ENCODE data around the gene EIF4E1B. TPM values are rescaled to one million over a fixed set of nuclear protein-coding genes. Genes with fewer than 3 reads are reported as not detected.

The EIF4E1B gene
- total and polyA plus RNA-seq, 2 experiments from 2014 or later = 0.17 TPM; not detected in 1

DNA sequence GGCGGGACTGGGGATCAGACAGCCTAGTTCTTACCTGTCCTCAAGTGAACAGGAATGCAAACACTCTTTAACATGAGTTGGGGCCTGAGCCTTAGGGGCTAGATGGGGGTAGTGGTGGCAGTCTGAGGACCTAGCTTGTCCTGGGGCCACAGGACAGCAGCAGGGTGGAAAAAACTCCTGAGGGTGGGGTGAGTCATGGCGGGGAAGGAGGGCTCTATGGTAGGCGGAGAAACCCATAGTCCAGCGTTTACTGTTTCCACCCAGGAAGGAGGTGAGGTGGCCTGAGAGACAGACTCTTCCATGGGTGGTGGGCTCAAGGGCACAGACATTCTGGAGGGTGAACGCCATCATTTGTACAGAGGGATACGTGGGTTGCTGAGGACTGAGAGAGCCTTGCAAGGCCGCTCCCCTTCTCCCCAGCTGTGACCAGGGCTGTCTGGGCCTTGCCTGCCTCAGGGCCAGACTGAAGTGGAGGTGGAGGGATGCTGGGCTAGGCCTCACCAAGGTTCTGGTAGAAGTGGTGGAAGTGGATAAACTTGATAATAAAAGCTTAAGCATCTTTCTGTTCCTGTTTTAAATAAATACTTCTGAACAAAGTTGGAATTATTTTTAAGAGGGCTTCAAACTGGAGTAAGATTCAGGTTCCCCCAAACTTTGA lies 15.7 kb downstream of the EIF4E1B start:
- H4K20me1 ChIP-seq (replicated peaks; ENCODE audit: insufficient read depth) = no peaks in the 10 kb centered on the region
- no peaks in the 10 kb centered on the region for H3K36me3 Mint-ChIP-seq (ENCODE audit: low read depth)
- H3K9me2 ChIP-seq (ENCODE audit: insufficient read depth) = no peaks in the 10 kb centered on the region
- H3K36me3 ChIP-seq (ENCODE audit: insufficient read depth) = no peaks in the 10 kb centered on the region
- no peak for ATAC-seq
- no peak for TF ChIP-seq NANOG (IDR thresholded peaks at IDR 0.05; ENCODE audit: borderline replicate concordance)
- TF ChIP-seq CREB1 (CRISPR knock-in tag; IDR thresholded peaks at IDR 0.05; ENCODE audit: low read depth) = no peak
- TF ChIP-seq, protein P1, sequence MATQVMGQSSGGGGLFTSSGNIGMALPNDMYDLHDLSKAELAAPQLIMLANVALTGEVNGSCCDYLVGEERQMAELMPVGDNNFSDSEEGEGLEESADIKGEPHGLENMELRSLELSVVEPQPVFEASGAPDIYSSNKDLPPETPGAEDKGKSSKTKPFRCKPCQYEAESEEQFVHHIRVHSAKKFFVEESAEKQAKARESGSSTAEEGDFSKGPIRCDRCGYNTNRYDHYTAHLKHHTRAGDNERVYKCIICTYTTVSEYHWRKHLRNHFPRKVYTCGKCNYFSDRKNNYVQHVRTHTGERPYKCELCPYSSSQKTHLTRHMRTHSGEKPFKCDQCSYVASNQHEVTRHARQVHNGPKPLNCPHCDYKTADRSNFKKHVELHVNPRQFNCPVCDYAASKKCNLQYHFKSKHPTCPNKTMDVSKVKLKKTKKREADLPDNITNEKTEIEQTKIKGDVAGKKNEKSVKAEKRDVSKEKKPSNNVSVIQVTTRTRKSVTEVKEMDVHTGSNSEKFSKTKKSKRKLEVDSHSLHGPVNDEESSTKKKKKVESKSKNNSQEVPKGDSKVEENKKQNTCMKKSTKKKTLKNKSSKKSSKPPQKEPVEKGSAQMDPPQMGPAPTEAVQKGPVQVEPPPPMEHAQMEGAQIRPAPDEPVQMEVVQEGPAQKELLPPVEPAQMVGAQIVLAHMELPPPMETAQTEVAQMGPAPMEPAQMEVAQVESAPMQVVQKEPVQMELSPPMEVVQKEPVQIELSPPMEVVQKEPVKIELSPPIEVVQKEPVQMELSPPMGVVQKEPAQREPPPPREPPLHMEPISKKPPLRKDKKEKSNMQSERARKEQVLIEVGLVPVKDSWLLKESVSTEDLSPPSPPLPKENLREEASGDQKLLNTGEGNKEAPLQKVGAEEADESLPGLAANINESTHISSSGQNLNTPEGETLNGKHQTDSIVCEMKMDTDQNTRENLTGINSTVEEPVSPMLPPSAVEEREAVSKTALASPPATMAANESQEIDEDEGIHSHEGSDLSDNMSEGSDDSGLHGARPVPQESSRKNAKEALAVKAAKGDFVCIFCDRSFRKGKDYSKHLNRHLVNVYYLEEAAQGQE (IDR thresholded peaks at IDR 0.05; ENCODE audit: unreplicated experiment) = no peak
- no peak for TF ChIP-seq ZNF331 (CRISPR knock-in tag; IDR thresholded peaks at IDR 0.05; ENCODE audit: low read depth)
- TF ChIP-seq POLR2AphosphoS5 (IDR thresholded peaks at IDR 0.05; ENCODE audit: low read depth) = no peak
- TF ChIP-seq STAT1 (IDR thresholded peaks at IDR 0.05; ENCODE audit: unreplicated experiment) = no peak
- peaks cover 11% of the 10 kb centered on the region for H3K27me3 Mint-ChIP-seq (ENCODE audit: insufficient read depth, low read depth, poor library complexity)
- DNase-seq (ENCODE audit: low spot score) = no peak
- H3K4me3 Mint-ChIP-seq = no peak overlapping the region; the same call in 1 of the 3 replicates
- H3K27me3 ChIP-seq (ENCODE audit: insufficient read depth) = no peaks in the 10 kb centered on the region
- peaks cover 27% of the 10 kb centered on the region for H3K79me2 ChIP-seq (replicated peaks; ENCODE audit: insufficient read depth)
- H3K4me1 Mint-ChIP-seq = peaks cover 48% of the 10 kb centered on the region
- no peak overlapping the region for H3K27ac Mint-ChIP-seq
- H3F3A ChIP-seq (replicated peaks; ENCODE audit: low read depth) = 0 out of 2 replicates have a peak, but pooled peaks cover 5% of the 10 kb centered on the region
- H3K4me3 ChIP-seq = peak overlapping the region; percentile 89; the same call in 1 of the 2 replicates
- H3K27ac ChIP-seq (ENCODE audit: low read depth) = no peak overlapping the region
- peak overlapping the region; percentile 72; the same call in 1 of the 2 replicates for H3K4me2 ChIP-seq
- peaks cover 11% of the 10 kb centered on the region for H3K4me1 ChIP-seq (ENCODE audit: insufficient read depth)
- no peaks in the 10 kb centered on the region; the same call in 2 of the 3 replicates for H3K9me3 Mint-ChIP-seq
- H2AFZ ChIP-seq = peak overlapping the region; percentile 93

DNA sequence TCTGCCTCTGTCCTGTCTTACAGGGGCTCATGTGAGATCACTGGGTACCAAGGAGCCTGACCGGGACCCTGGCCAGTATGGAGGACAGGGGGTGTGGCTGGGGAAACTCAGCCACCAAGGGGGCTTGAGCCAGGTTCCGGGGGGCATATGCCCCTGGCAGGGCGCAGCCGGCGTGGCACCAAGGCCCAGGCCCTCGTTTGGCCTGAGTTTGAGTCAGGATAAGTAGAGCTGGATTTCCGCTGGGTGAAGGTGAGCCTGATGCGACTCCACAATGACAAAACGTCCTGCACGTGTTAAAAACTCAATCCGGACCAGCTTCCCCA lies 16.2 kb downstream of the EIF4E1B start:
- H3K36me3 ChIP-seq (ENCODE audit: insufficient read depth) = no peaks in the 10 kb centered on the region
- H3F3A ChIP-seq (replicated peaks; ENCODE audit: low read depth) = 0 out of 2 replicates have a peak, but pooled peaks cover 5% of the 10 kb centered on the region
- H3K4me1 ChIP-seq (ENCODE audit: insufficient read depth) = peaks cover 11% of the 10 kb centered on the region
- H3K79me2 ChIP-seq (replicated peaks; ENCODE audit: insufficient read depth) = peaks cover 29% of the 10 kb centered on the region
- 0 out of 2 replicates have a peak overlapping the region, but pooled peaks have one; percentile 28 for H3K27ac ChIP-seq (ENCODE audit: low read depth)
- no peaks in the 10 kb centered on the region for H3K27me3 ChIP-seq (ENCODE audit: insufficient read depth)
- DNase-seq (ENCODE audit: low spot score) (no peak), ATAC-seq (no peak)
- H2AFZ ChIP-seq = peak overlapping the region; percentile 93
- H3K27ac Mint-ChIP-seq = peak overlapping the region; percentile 93
- no peaks in the 10 kb centered on the region for H4K20me1 ChIP-seq (replicated peaks; ENCODE audit: insufficient read depth)
- H3K4me3 Mint-ChIP-seq = peak overlapping the region; percentile 66
- no peaks in the 10 kb centered on the region; the same call in 2 of the 3 replicates for H3K9me3 Mint-ChIP-seq
- peaks cover 51% of the 10 kb centered on the region for H3K4me1 Mint-ChIP-seq
- H3K4me2 ChIP-seq = peak overlapping the region; percentile 72
- H3K36me3 Mint-ChIP-seq (ENCODE audit: low read depth) = no peaks in the 10 kb centered on the region
- peak overlapping the region; percentile 89; the same call in 1 of the 2 replicates for H3K4me3 ChIP-seq
- peaks cover 11% of the 10 kb centered on the region for H3K27me3 Mint-ChIP-seq (ENCODE audit: insufficient read depth, low read depth, poor library complexity)
- H3K9me2 ChIP-seq (ENCODE audit: insufficient read depth) = no peaks in the 10 kb centered on the region
- TF ChIP-seq STAT1 (IDR thresholded peaks at IDR 0.05; ENCODE audit: unreplicated experiment) = no peak
- TF ChIP-seq EZH2 (IDR thresholded peaks at IDR 0.05; ENCODE audit: low read depth, unreplicated experiment) = no peak
- TF ChIP-seq JUNB (IDR thresholded peaks at IDR 0.05; ENCODE audit: unreplicated experiment) = no peak
- no peak for TF ChIP-seq POLR2AphosphoS5 (IDR thresholded peaks at IDR 0.05; ENCODE audit: low read depth)
- no peak for TF ChIP-seq ZNF331 (CRISPR knock-in tag; IDR thresholded peaks at IDR 0.05; ENCODE audit: low read depth)
